Central memory CD8-positive, alpha-beta T cell (primary cell): ENCODE results near the gene SWI5.

Experiments
- ATAC-seq: fragments of 150-1000 bp; cut with Tn5 transposase; replicated peaks from 2 replicates; pipeline ENCODE4 v1.10.0; 2022; ENCODE audit warnings: mild to moderate bottlenecking, moderate FRiP score, moderate number of reproducible peaks; ENCODE audit not compliant: poor library complexity, severe bottlenecking; ENCODE audit errors: extremely low read depth
- DNase-seq, 2 donors: peaks; one replicate each; pipeline ENCODE4 v3.0.0; 2021; ENCODE audit warnings: low spot score in 2 of 2
- H3K27ac Mint-ChIP-seq: one replicate; pipeline ENCODE4 v1.8.0; 2022; ENCODE audit warnings: low read depth, mild to moderate bottlenecking, moderate library complexity, mixed read lengths
- H3K27me3 Mint-ChIP-seq: one replicate; pipeline ENCODE4 v1.8.0; 2022; ENCODE audit warnings: mixed read lengths
- H3K36me3 Mint-ChIP-seq: one replicate; pipeline ENCODE4 v1.8.0; 2022; ENCODE audit warnings: mild to moderate bottlenecking, moderate library complexity, mixed read lengths; ENCODE audit not compliant: insufficient read depth
- H3K4me1 Mint-ChIP-seq: one replicate; pipeline ENCODE4 v1.8.0; 2022; ENCODE audit warnings: mixed read lengths
- H3K4me3 Mint-ChIP-seq: one replicate; pipeline ENCODE4 v1.8.0; 2022; ENCODE audit warnings: mild to moderate bottlenecking, moderate library complexity, mixed read lengths
- H3K9me3 Mint-ChIP-seq: one replicate; pipeline ENCODE4 v1.8.0; 2022; ENCODE audit warnings: mixed read lengths

Gene SWI5

GRCh38 chr9:128322404-128323211, 46.5 kb downstream of the SWI5 start, which contains the start of the genes COQ4 and TRUB2:
Gene COQ4, plus strand, starts transcription at chr9:128322839. Its CDS starts 20 bp downstream, at chr9:128322859.
Gene TRUB2, minus strand, starts transcription at chr9:128322447. Its CDS starts 39 bp downstream, at chr9:128322408.
- no peaks in the 10 kb centered on the region for H3K9me3 Mint-ChIP-seq
- no peaks in the 10 kb centered on the region for H3K27me3 Mint-ChIP-seq
- H3K4me3 Mint-ChIP-seq: peak within 1 kb of the TSS; percentile 90
- ATAC-seq: peak; percentile 91
- peak within 1 kb of the TSS; percentile 93 for H3K27ac Mint-ChIP-seq
- H3K4me1 Mint-ChIP-seq: peaks cover 20% of the 10 kb centered on the region
- peaks cover 16% of the 10 kb centered on the region for H3K36me3 Mint-ChIP-seq
- DNase-seq: peak; percentile 85 to 91

DNA sequence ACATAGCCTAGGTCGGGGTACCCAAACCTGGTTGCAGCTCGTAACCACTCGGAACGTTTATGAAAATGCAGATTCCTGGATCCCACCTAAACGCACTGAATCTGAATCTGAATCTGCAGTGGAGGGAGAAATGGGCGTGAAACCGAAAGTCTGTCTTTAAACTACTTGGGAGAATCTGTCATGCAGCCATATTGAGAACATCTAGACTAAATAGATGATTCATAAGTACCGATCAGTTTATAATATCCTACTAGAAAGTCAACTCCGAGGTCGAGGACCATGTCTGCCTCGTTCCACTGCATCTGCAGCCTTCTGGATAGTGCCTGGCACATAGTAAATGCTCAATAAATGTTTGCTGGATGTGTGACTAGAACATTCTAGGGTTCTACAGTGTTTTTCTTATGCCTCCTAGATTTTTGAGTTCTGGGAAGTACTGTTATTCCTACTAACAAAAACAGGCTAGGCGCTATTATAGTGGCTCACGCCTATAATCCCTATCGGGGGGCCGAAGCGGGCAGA, 47.2 kb downstream of the SWI5 start:
- Mint-ChIP-seq H3K27me3 (no peaks in the 10 kb centered on the region), H3K36me3 (peaks cover 16% of the 10 kb centered on the region), H3K4me1 (peaks cover 20% of the 10 kb centered on the region), H3K27ac (peak overlapping the region; percentile 93), H3K9me3 (no peaks in the 10 kb centered on the region), H3K4me3 (peak overlapping the region; percentile 90)
- DNase-seq (no peak), ATAC-seq (peak; percentile 5)

GRCh38 chr9:128323791-128324190, 47.7 kb downstream of the SWI5 start:
- Mint-ChIP-seq H3K9me3 (no peaks in the 10 kb centered on the region), H3K4me1 (peaks cover 20% of the 10 kb centered on the region), H3K36me3 (peaks cover 16% of the 10 kb centered on the region), H3K4me3 (peak overlapping the region; percentile 90), H3K27me3 (no peaks in the 10 kb centered on the region), H3K27ac (no peak overlapping the region)
- DNase-seq: no peak
- no peak for ATAC-seq

DNA sequence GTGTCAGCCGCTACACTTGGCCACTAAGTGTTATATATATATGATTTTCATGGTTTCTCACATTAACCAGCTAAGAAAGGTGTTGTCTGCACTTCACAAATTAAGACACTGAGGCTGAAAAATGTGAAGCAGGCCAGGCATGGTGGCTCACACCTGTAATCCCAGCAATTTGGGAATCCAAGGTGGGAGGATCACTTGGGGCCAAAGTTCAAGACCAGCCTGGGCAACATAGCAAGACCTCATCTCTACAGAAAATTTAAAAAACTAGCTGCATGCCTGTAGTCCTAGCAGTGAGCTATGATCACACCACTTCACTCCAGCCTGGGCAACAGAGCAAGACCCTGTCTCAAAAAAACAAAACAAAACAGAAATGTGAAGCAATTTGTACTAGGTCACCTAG, 48.3 kb downstream of the SWI5 start:
- DNase-seq (no peak), ATAC-seq (no peak)
- H3K27ac Mint-ChIP-seq: no peak overlapping the region

GRCh38 chr9:128325629-128326028, 49.6 kb downstream of the SWI5 start:
- no peak overlapping the region for H3K27ac Mint-ChIP-seq
- peaks cover 16% of the 10 kb centered on the region for H3K36me3 Mint-ChIP-seq
- H3K9me3 Mint-ChIP-seq: no peaks in the 10 kb centered on the region
- peaks cover 20% of the 10 kb centered on the region for H3K4me1 Mint-ChIP-seq
- ATAC-seq: no peak
- H3K4me3 Mint-ChIP-seq: no peak overlapping the region
- no peaks in the 10 kb centered on the region for H3K27me3 Mint-ChIP-seq
- no peak for DNase-seq

More for the DNA sequence above, 48.3 kb downstream of the SWI5 start:
- peak overlapping the region; percentile 90 for H3K4me3 Mint-ChIP-seq
- H3K27me3 Mint-ChIP-seq: no peaks in the 10 kb centered on the region
- peaks cover 16% of the 10 kb centered on the region for H3K36me3 Mint-ChIP-seq
- H3K4me1 Mint-ChIP-seq: peaks cover 20% of the 10 kb centered on the region
- no peaks in the 10 kb centered on the region for H3K9me3 Mint-ChIP-seq

GRCh38 chr9:128333451-128333869, 57.4 kb downstream of the SWI5 start:
- no peak for ATAC-seq
- H3K27ac Mint-ChIP-seq: no peak overlapping the region

GRCh38 chr9:128335161-128335560, 59.1 kb downstream of the SWI5 start:
- Mint-ChIP-seq H3K4me1 (no peaks in the 10 kb centered on the region), H3K27ac (no peak overlapping the region), H3K27me3 (no peaks in the 10 kb centered on the region), H3K36me3 (peaks cover 1% of the 10 kb centered on the region), H3K9me3 (no peaks in the 10 kb centered on the region), H3K4me3 (no peak overlapping the region)
- ATAC-seq (no peak), DNase-seq (no peak)

More at GRCh38 chr9:128333451-128333869, 57.4 kb downstream of the SWI5 start:
- no peaks in the 10 kb centered on the region for H3K36me3 Mint-ChIP-seq
- no peaks in the 10 kb centered on the region for H3K27me3 Mint-ChIP-seq
- no peaks in the 10 kb centered on the region for H3K4me1 Mint-ChIP-seq
- no peaks in the 10 kb centered on the region for H3K9me3 Mint-ChIP-seq
- DNase-seq: no peak
- H3K4me3 Mint-ChIP-seq: no peak overlapping the region

GRCh38 chr9:128335914-128336313, 59.8 kb downstream of the SWI5 start:
- ATAC-seq (no peak), DNase-seq (no peak)
- Mint-ChIP-seq H3K36me3 (peaks cover 2% of the 10 kb centered on the region), H3K9me3 (no peaks in the 10 kb centered on the region), H3K27ac (no peak overlapping the region), H3K27me3 (no peaks in the 10 kb centered on the region), H3K4me1 (no peaks in the 10 kb centered on the region), H3K4me3 (no peak overlapping the region)

DNA sequence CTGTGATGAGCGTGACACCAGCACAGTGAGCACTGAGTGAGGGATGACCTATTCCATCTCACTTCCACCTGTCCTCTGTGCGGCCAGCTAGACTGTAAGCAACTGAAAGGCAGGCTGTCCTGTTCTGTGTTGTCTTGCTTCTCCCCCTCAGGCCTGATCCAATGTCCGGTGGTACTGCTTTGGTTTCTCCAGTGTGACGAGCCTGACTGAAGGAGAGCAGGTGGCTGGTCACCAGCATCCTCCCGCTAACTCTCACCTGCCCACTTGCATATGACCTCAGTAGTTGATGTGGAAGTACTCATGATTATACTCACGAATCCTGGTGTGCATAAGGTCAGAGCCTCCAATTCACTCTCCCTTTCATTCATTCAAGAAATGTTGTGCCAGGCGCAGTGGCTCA, 61.9 kb downstream of the SWI5 start:
- no peak overlapping the region for H3K27ac Mint-ChIP-seq
- peaks cover 5% of the 10 kb centered on the region for H3K36me3 Mint-ChIP-seq
- H3K4me3 Mint-ChIP-seq: no peak overlapping the region
- H3K9me3 Mint-ChIP-seq: no peaks in the 10 kb centered on the region
- peaks cover 7% of the 10 kb centered on the region for H3K4me1 Mint-ChIP-seq
- DNase-seq (no peak), ATAC-seq (no peak)
- no peaks in the 10 kb centered on the region for H3K27me3 Mint-ChIP-seq
